H1 (cell line): ENCODE measurements around the gene TTBK1. TPM values are rescaled to one million over a fixed set of nuclear protein-coding genes. Genes with fewer than 3 reads are reported as not detected.
A peak's percentile ranks its signal among the peaks of the same experiment; 100 is the strongest.

Experiments
- BACH1 ChIP-seq: IDR thresholded peaks from 2 replicates; pipeline ENCODE4 v1.6.1; 2012; ENCODE audit warnings: low read length, improper control_type of control experiment
- CHD2 ChIP-seq: IDR thresholded peaks from 2 replicates; pipeline ENCODE4 v1.6.1; 2012; ENCODE audit warnings: low read length, improper control_type of control experiment
- EP300 ChIP-seq, 2 experiments: IDR thresholded peaks; 1 replicate in 1 of 2; 2 replicates in 1 of 2; pipeline ENCODE4 v1.6.1; 2011 to 2012; ENCODE audit warnings: low read depth in 2 of 2, low read length in 2 of 2, mild to moderate bottlenecking in 2 of 2, borderline replicate concordance in 1 of 2, inconsistent platforms in 1 of 2, moderate library complexity in 1 of 2
- HDAC2 ChIP-seq, 2 experiments: fragments of 300-600 bp in 1 of 2; sonication (generic) in 1 of 2; IDR thresholded peaks; 2 replicates each; pipeline ENCODE4 v1.6.1; 2011 to 2012; ENCODE audit warnings: low read depth in 2 of 2, low read length in 2 of 2, mild to moderate bottlenecking in 2 of 2, moderate library complexity in 2 of 2, borderline replicate concordance in 1 of 2, inconsistent platforms in 1 of 2
- JUND ChIP-seq: IDR thresholded peaks from 2 replicates; pipeline ENCODE4 v1.6.1; 2011; ENCODE audit warnings: mild to moderate bottlenecking, improper control_type of control experiment, low read length
- KDM1A ChIP-seq: fragments of 200-600, 300-600 bp; sonication (generic); IDR thresholded peaks from 2 replicates; pipeline ENCODE4 v1.7.1; 2016; ENCODE audit warnings: mild to moderate bottlenecking, low read length, borderline replicate concordance
- KDM4A ChIP-seq: IDR thresholded peaks from one replicate; pipeline ENCODE4 v1.7.1; 2012; ENCODE audit warnings: low read depth, mild to moderate bottlenecking, moderate library complexity, low read length, inconsistent platforms; ENCODE audit not compliant: severe bottlenecking
- MAX ChIP-seq: IDR thresholded peaks from 2 replicates; pipeline ENCODE4 v1.6.1; 2012; ENCODE audit warnings: inconsistent platforms
- POLR2A ChIP-seq, 2 experiments: IDR thresholded peaks; 1 replicate in 1 of 2; 2 replicates in 1 of 2; pipeline ENCODE4 v1.6.1; 2011; ENCODE audit warnings: low read depth in 2 of 2, low read length in 2 of 2, mild to moderate bottlenecking in 2 of 2; ENCODE audit errors: control extremely low read depth in 1 of 2
- POLR2AphosphoS5 ChIP-seq: IDR thresholded peaks from 2 replicates; pipeline ENCODE4 v1.6.1; 2011; ENCODE audit warnings: low read depth, low read length
- RAD21 ChIP-seq, 2 experiments: IDR thresholded peaks in 1 of 2; conservative IDR thresholded peaks in 1 of 2; 2 replicates each; pipeline ENCODE4 v1.6.1; 2011; ENCODE audit warnings: low read depth in 2 of 2, low read length in 2 of 2, improper control_type of control experiment in 1 of 2, inconsistent platforms in 1 of 2, mild to moderate bottlenecking in 1 of 2, moderate library complexity in 1 of 2
- RBBP5 ChIP-seq: IDR thresholded peaks from 2 replicates; pipeline ENCODE4 v1.7.1; 2012; ENCODE audit warnings: low read depth, mild to moderate bottlenecking, inconsistent platforms, low read length, moderate library complexity, borderline replicate concordance
- TAF1 ChIP-seq: IDR thresholded peaks from 2 replicates; pipeline ENCODE4 v1.6.1; 2011; ENCODE audit warnings: mild to moderate bottlenecking, low read depth, low read length
- TAF7 ChIP-seq: optimal IDR thresholded peaks from 2 replicates; pipeline ENCODE3; 2011; ENCODE audit warnings: low read depth, mild to moderate bottlenecking, inconsistent platforms, low read length, moderate library complexity, borderline replicate concordance
- TCF12 ChIP-seq: IDR thresholded peaks from 2 replicates; pipeline ENCODE4 v1.6.1; 2011; ENCODE audit warnings: low read depth, mild to moderate bottlenecking, low read length
- YY1 ChIP-seq: IDR thresholded peaks from 2 replicates; pipeline ENCODE4 v1.6.1; 2011; ENCODE audit warnings: low read depth, mild to moderate bottlenecking, low read length
- polyA plus RNA-seq, 7 experiments: library from polyadenylated mRNA; depleted of rRNA in 3 of 7; stranded (reverse) in 5 of 7; unstranded in 2 of 7; fragments of >200 nt in 5 of 7; fragments of 200-250 nt in 2 of 7; gene quantifications; 1 replicate in 5 of 7; 2 replicates in 1 of 7; 4 replicates in 1 of 7; pipeline versions ENCODE4 v1.2.1 to v1.2.3, GENCODE V29; 2011 to 2013; ENCODE audit warnings: missing spikeins in 2 of 7, mixed read lengths in 2 of 7
- total RNA-seq: library from RNA; stranded (reverse); fragmentation: NEBNext Ultra II Directional; extraction: Animal tissue kit (Norgen Biotek cat#: 25700); gene quantifications from 2 replicates; pipeline ENCODE4 v1.2.1, GENCODE V29; 2021
- TF ChIP-seq, protein P1 (sequence below): IDR thresholded peaks from 2 replicates; pipeline ENCODE4 v1.6.1; 2012; ENCODE audit warnings: inconsistent platforms
- TF ChIP-seq, protein P2 (sequence below): IDR thresholded peaks from 2 replicates; pipeline ENCODE4 v1.6.1; 2011; ENCODE audit warnings: low read depth, mild to moderate bottlenecking, low read length; ENCODE audit not compliant: insufficient read depth

The TTBK1 gene
- total and polyA plus RNA-seq, 2 of the 8 experiments (the other 6 are each of a cell fraction or from before 2014, with no cell fraction given): 0.53 to 1.6 TPM

GRCh38 chr6:43228951-43229802 lies 14.1 kb upstream of the TTBK1 start, which contains the start of gene DNPH1 (continued):
- TF ChIP-seq TAF1: peak; percentile 81
- peak in 1 of 2 experiments; percentile 31; a peak in 1 of 3 replicates for TF ChIP-seq EP300 (IDR thresholded peaks at IDR 0.05; ENCODE audit: borderline replicate concordance in 1 of 2, low read depth in 2 of 2, low read length in 2 of 2)
- no peak for TF ChIP-seq CHD2
- peak; percentile 92 for TF ChIP-seq MAX
- peak in 1 of 2 experiments; percentile 84; a peak in 2 of 3 replicates for TF ChIP-seq POLR2A (IDR thresholded peaks at IDR 0.05; ENCODE audit: control extremely low read depth in 1 of 2, low read depth in 2 of 2, low read length in 2 of 2)
- peak; percentile 68; the same call in 1 of the 2 replicates for TF ChIP-seq RBBP5
- TF ChIP-seq, protein P1, sequence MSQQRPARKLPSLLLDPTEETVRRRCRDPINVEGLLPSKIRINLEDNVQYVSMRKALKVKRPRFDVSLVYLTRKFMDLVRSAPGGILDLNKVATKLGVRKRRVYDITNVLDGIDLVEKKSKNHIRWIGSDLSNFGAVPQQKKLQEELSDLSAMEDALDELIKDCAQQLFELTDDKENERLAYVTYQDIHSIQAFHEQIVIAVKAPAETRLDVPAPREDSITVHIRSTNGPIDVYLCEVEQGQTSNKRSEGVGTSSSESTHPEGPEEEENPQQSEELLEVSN: peak; percentile 89
- TF ChIP-seq, protein P2, sequence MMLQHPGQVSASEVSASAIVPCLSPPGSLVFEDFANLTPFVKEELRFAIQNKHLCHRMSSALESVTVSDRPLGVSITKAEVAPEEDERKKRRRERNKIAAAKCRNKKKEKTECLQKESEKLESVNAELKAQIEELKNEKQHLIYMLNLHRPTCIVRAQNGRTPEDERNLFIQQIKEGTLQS: peak; percentile 96
- peak; percentile 63; the same call in 1 of the 2 replicates for TF ChIP-seq JUND
- TF ChIP-seq POLR2AphosphoS5: 0 out of 2 replicates have a peak, but pooled peaks have one; percentile 56
- peak; percentile 41 to 64 for TF ChIP-seq RAD21 (IDR thresholded peaks at IDR 0.05 in 1 of 2, conservative IDR thresholded peaks at IDR 0.05 in 1 of 2; ENCODE audit: low read depth in 2 of 2, low read length in 2 of 2)
- TF ChIP-seq BACH1: peak; percentile 23; the same call in 1 of the 2 replicates
- peak; percentile 23; the same call in 1 of the 2 replicates for TF ChIP-seq KDM1A
- TF ChIP-seq TAF7: peak; percentile 78
- peak; percentile 83 for TF ChIP-seq KDM4A
- TF ChIP-seq HDAC2 (IDR thresholded peaks at IDR 0.05; ENCODE audit: borderline replicate concordance in 1 of 2, low read depth in 2 of 2, low read length in 2 of 2): peak in 1 of 2 experiments; percentile 93; a peak in 1 of 4 replicates
- TF ChIP-seq TCF12: peak; percentile 54; the same call in 1 of the 2 replicates
- TF ChIP-seq YY1: peak; percentile 93
